RWPE2 (cell line): Measurements from ENCODE around the gene REC8.

ENCODE experiments used
- ATAC-seq: fragments of 200-7000 bp; cut with Tn5 transposase; 3 replicates; pipeline ENCODE4 v1.9.1; 2021; ENCODE audit warnings: low read depth
- DNase-seq: peaks from one replicate; pipeline ENCODE4 v3.0.0-alpha.2; 2020; ENCODE audit warnings: low spot score
- H3K27ac ChIP-seq: fragments of 450-650 bp; 2 replicates; pipeline ENCODE4 v1.5.1; 2017; ENCODE audit warnings: mild to moderate bottlenecking; ENCODE audit not compliant: poor library complexity, severe bottlenecking
- H3K27me3 ChIP-seq: fragments of 250-450 bp; sonication (Bioruptor Pico); 2 replicates; pipeline ENCODE4 v1.5.1; 2021; ENCODE audit warnings: mild to moderate bottlenecking, moderate library complexity; ENCODE audit not compliant: insufficient read depth, poor library complexity, severe bottlenecking
- H3K36me3 ChIP-seq: fragments of 250-450 bp; sonication (Bioruptor Pico); 2 replicates; pipeline ENCODE4 v1.5.1; 2020; ENCODE audit warnings: low read depth, mild to moderate bottlenecking, moderate library complexity
- H3K4me1 ChIP-seq: fragments of 250-450 bp; sonication (Bioruptor Pico); 2 replicates; pipeline ENCODE4 v1.5.1; 2021; ENCODE audit warnings: mild to moderate bottlenecking, moderate library complexity; ENCODE audit not compliant: insufficient read depth, poor library complexity, severe bottlenecking
- H3K4me3 ChIP-seq: fragments of 250-450 bp; sonication (Bioruptor Pico); 2 replicates; pipeline ENCODE4 v1.5.1; 2021; ENCODE audit warnings: mild to moderate bottlenecking, moderate library complexity; ENCODE audit not compliant: severe bottlenecking
- H3K9me3 ChIP-seq: fragments of 250-450 bp; sonication (Bioruptor Pico); 2 replicates; pipeline ENCODE4 v1.5.1; 2021; ENCODE audit warnings: mild to moderate bottlenecking, moderate library complexity; ENCODE audit not compliant: severe bottlenecking
- CTCF ChIP-seq: fragments of 450-650 bp; IDR thresholded peaks from one replicate; pipeline ENCODE4 v1.5.1; 2017; ENCODE audit warnings: mild to moderate bottlenecking, moderate library complexity; ENCODE audit not compliant: poor library complexity, severe bottlenecking

The REC8 gene

GRCh38 chr14:24171422-24172260 is at the start of gene REC8:
TSS of gene REC8 (plus strand) at chr14:24172080. CDS start at chr14:24172553, 473 bp downstream.
- Histone ChIP-seq H3K36me3 (0 out of 2 replicates have a peak, but pooled peaks cover 5% of the 10 kb centered on the region), H3K4me3 (no peak within 1 kb of the TSS), H3K27ac (no peak within 1 kb of the TSS), H3K9me3 (no peaks in the 10 kb centered on the region), H3K4me1 (no peaks in the 10 kb centered on the region), H3K27me3 (no peaks in the 10 kb centered on the region)
- no peak for TF ChIP-seq CTCF
- ATAC-seq (no peak), DNase-seq (no peak)

- no peak overlapping the region for H3K4me3 ChIP-seq
- no peak for TF ChIP-seq CTCF
- H3K27me3 ChIP-seq, result no peaks in the 10 kb centered on the region
- DNase-seq (no peak), ATAC-seq (no peak)
- no peaks in the 10 kb centered on the region for H3K4me1 ChIP-seq
- H3K36me3 ChIP-seq, result peaks cover 38% of the 10 kb centered on the region
- no peaks in the 10 kb centered on the region for H3K9me3 ChIP-seq
- no peak overlapping the region for H3K27ac ChIP-seq
Observed at GRCh38 chr14:24122416-24122815, 49.5 kb upstream of the REC8 start.

- Histone ChIP-seq H3K36me3 (peaks cover 34% of the 10 kb centered on the region), H3K27me3 (no peaks in the 10 kb centered on the region), H3K27ac (no peak overlapping the region), H3K4me3 (no peak overlapping the region), H3K4me1 (no peaks in the 10 kb centered on the region), H3K9me3 (no peaks in the 10 kb centered on the region)
- DNase-seq (no peak), ATAC-seq (no peak)
- no peak for TF ChIP-seq CTCF
Observed at GRCh38 chr14:24122898-24123297, 49.0 kb upstream of the REC8 start.

GRCh38 chr14:24123424-24124417 is 48.2 kb upstream of the REC8 start:
- peak; percentile 26; the same call in 1 of the 3 replicates for ATAC-seq
- H3K4me3 ChIP-seq, result no peak overlapping the region
- H3K27me3 ChIP-seq, result no peaks in the 10 kb centered on the region
- no peak overlapping the region for H3K27ac ChIP-seq
- TF ChIP-seq CTCF, result no peak
- no peak for DNase-seq
- H3K36me3 ChIP-seq, result peaks cover 25% of the 10 kb centered on the region
- no peaks in the 10 kb centered on the region for H3K9me3 ChIP-seq
- no peaks in the 10 kb centered on the region for H3K4me1 ChIP-seq
